Endometrium (tissue), 2 donors: ENCODE data around the gene LHFPL2.

Experiments used
- FAIRE-seq: peaks from 2 replicates; lab custom pipeline; 2012; peaks lifted over from hg19 to GRCh38; lab: Jason Lieb, UNC
- donor health status: control.
- donor health status: control.

The LHFPL2 gene

GRCh38 chr5:78519198-78519941 lies 129.2 kb downstream of the LHFPL2 start:
- no peak for FAIRE-seq

GRCh38 chr5:78518365-78519197 lies 130.0 kb downstream of the LHFPL2 start:
- FAIRE-seq = no peak

GRCh38 chr5:78515670-78516069 lies 132.9 kb downstream of the LHFPL2 start:
- no peak for FAIRE-seq

DNA sequence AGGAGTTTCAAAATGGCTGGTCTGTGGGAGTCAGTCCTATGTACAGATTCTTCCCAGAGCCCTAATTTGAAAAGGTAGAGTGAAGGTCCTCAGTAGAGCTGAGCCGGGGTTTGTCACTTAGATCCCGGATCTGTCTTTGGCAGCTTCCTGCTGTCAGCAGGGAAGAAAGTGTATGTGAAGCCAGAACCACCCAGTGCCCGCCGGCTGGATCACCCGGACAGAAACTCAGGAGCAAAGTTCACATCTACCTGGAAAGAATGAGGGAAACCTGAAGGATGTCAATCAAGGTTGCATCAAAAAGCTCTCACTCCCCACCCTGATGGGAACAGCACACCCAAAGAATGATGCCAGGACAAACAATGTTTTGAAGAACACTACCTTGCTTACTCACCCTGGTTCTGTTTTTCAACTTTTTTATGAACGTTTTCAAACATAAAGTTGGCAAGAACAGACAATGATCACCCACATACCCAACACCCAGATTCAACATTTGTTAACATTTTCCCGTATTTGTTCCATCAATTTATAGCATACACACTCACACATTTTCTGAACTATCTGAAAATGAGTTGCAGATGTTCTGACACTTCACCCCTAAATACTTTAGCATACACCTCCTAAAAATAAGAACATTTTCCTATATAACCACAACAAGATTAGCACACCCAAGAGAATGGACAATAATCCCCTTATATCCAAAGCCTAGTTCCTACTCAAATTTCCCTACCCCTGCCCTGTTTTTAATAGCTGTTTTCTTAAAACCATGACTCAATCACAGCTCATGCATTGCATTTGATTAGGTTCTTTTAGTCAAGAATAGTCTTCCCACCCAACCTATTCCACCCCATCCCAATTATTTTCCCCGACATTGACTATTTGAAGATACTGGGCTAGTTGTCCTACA lies 133.9 kb downstream of the LHFPL2 start:
- FAIRE-seq = no peak

GRCh38 chr5:78513441-78513840 lies 135.1 kb downstream of the LHFPL2 start:
- FAIRE-seq = no peak

DNA sequence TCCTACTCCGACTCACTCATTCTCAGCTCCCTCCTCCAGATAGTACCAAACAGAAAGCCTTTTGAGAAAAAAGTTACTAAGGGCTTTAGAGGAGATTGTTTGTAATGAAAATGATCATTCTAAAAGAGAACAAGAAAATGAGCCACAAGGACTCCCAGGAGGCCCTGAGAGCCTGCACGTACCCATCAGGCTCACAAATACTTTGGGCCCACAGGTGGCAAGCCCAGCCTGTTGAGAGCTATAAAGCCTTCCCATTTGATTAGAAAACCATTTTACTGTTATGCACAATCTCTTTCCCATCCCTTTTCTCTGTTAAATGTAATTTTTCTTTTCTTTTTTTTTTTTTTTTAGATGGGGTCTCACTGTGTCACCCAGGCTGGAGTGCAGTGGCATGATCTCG lies 136.1 kb downstream of the LHFPL2 start:
- FAIRE-seq = no peak

DNA sequence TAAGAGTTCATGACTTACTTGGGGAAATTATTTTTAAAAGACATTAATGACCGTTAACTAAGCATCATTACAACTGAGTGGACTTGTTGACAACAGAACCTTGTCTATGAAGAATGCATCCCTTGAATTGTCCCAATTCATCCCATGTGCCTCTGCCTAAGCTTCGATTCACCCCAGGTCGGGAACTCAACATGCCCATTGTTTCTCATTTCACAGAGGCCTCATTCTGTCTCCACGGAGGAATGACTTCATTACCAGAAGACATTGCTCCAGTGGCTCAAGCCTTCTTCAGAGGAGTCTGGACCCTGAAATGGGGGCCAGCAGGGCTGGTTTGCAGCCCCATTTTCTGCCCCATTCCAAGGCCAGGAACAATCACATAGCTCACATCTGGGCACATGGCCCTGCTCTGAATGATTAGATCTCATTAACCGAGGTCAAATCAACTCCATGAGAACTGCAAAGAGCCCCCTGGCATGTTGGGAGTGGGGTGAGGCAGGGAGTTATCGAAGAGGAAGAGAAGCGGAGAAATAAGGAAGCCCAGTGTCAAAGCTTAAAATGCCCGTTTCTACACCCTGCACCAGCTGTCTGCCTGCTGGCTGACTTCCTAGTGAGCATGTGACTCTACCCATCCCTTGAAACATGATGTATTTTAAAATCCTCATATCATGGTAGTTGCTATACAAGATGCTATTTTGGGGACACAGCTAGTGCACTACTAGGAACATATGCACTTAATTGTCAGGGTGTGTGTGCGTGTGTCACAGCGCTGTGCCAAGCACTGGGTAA lies 137.3 kb downstream of the LHFPL2 start:
- no peak for FAIRE-seq

GRCh38 chr5:78509884-78510769 lies 138.4 kb downstream of the LHFPL2 start:
- no peak for FAIRE-seq

- no peak for FAIRE-seq
These were observed 139.3 kb downstream of the LHFPL2 start for GRCh38 chr5:78509145-78509865.

GRCh38 chr5:78508186-78508765 lies 140.3 kb downstream of the LHFPL2 start:
- FAIRE-seq = no peak

DNA sequence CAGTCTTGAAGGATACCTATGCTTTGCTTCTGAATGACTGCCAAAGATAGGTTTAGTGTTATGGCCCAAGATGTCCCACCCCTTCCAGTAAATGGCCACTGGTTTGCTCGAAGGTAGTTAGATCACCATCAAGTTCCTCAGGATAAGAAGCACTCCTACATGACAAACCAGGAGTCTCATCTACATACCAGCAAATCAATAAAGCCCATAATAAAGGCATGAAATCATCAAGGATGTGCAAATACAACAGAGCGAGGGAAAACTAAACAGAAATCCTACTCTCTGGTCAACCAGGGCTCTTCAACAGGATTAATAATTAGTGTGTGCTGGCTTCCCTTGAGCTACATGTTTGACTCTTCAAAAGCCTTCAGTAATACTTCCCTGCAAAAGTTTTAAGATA lies 141.0 kb downstream of the LHFPL2 start:
- no peak for FAIRE-seq

GRCh38 chr5:78506261-78507024 lies 142.1 kb downstream of the LHFPL2 start:
- no peak for FAIRE-seq

GRCh38 chr5:78505860-78506259 lies 142.7 kb downstream of the LHFPL2 start:
- FAIRE-seq = no peak

DNA sequence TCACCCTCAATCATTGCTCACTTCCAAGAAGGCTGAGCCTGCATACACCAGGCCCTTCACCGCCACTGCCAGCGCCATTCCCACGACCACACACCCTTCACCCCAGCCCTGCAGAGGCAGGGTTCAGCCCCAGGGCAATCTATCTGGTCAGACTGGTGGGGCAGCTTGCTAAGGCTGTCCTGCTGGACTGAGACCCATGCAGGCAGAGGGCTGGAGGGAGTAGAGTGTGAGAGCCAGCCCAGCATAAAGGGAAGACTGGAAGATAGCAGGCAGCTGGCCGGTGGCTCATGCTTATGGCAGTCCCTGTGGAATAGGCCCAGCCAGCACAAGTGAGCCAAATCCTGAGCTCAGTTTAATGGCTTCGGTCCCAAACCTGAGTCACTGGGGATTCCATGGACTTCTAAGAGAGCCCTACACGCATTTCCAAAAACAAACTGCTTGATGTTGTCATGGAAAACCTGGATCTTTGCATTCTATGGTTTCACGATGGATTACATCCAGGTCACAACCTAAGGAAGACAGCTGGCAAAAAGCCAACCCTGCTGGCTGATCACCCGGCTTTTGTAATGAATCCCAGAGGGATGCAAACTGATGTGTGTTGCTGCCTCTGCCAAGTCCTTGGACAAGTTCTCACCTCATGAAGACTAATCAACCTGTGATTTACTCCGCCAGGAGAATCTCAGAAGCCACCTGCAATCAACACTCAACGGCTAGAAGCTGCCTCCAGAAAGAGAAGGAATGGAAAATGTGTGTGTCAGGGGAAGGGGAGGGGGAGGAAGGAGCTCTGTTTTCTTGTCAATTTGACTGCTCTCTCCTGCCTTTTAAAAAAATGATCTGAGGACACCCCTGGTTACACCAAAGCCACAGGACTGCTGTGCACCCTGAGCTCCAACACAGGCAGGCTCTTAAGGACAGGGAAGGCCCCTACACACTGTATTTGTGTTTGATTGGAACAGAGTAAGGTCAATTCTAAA lies 143.6 kb downstream of the LHFPL2 start:
- FAIRE-seq = no peak

- no peak for FAIRE-seq
These were observed 144.5 kb downstream of the LHFPL2 start for GRCh38 chr5:78503958-78504653.

- no peak for FAIRE-seq
These were observed 146.9 kb downstream of the LHFPL2 start for GRCh38 chr5:78501411-78502352.
